T-cell (primary cell): ENCODE results near the gene REC114. TPM values are rescaled to one million over a fixed set of nuclear protein-coding genes. Genes with fewer than 3 reads are reported as not detected.

Source experiments
- ATAC-seq, 4 experiments: fragments of 200-7000 bp in 3 of 4; fragments of 150-1000 bp in 1 of 4; cut with Tn5 transposase; replicated peaks in 1 of 4; 1 replicate in 3 of 4; 2 replicates in 1 of 4; pipeline ENCODE4 v1.10.0; 2021; ENCODE audit warnings: moderate library complexity in 3 of 4, mild to moderate bottlenecking in 2 of 4, moderate number of reproducible peaks in 1 of 4
- CTCF ChIA-PET, 2 donors: fragments of 300-600 bp; sonication (Branson Sonifier 250); formaldehyde crosslinking; loops; one replicate each; lab custom pipeline; 2022; ENCODE audit warnings: antibody characterized with exemption in 2 of 2; lab: Charles Lee
- POLR2A ChIA-PET, 2 donors: fragments of 300-600 bp; sonication (Branson Sonifier 250); formaldehyde crosslinking; loops; one replicate each; lab custom pipeline; 2022; ENCODE audit warnings: antibody characterized with exemption in 2 of 2; lab: Charles Lee
- DNase-seq, 35 experiments: peaks; one replicate each; pipeline versions ENCODE4 v3.0.0 to v3.0.0-alpha.2; 2013 to 2023
- H3K27ac ChIP-seq: one replicate; pipeline ENCODE4 v1.5.1; 2013; ENCODE audit warnings: low read length
- H3K27me3 ChIP-seq, 2 experiments: replicated peaks in 1 of 2; 1 replicate in 1 of 2; 2 replicates in 1 of 2; pipeline versions ENCODE4 v1.6.1 to v1.7.0; 2013; ENCODE audit warnings: low read length in 1 of 2, mixed read lengths in 1 of 2; ENCODE audit not compliant: control insufficient read depth in 2 of 2, insufficient read depth in 2 of 2; ENCODE audit errors: extremely low read depth in 1 of 2
- H3K36me3 ChIP-seq, 2 donors: 1 replicate in 1 of 2; 2 replicates in 1 of 2; pipeline versions ENCODE4 v1.6.1 to v1.7.0; 2013; ENCODE audit warnings: low read length in 1 of 2; ENCODE audit not compliant: control insufficient read depth in 2 of 2, insufficient read depth in 1 of 2; ENCODE audit errors: extremely low read depth in 1 of 2
- H3K4me1 ChIP-seq, 2 experiments: 1 replicate in 1 of 2; 2 replicates in 1 of 2; pipeline versions ENCODE4 v1.6.1 to v1.7.0; 2013; ENCODE audit warnings: low read length in 2 of 2, mixed read lengths in 1 of 2; ENCODE audit not compliant: insufficient read depth in 2 of 2, control insufficient read depth in 1 of 2; ENCODE audit errors: extremely low read depth in 1 of 2
- H3K4me3 ChIP-seq, 2 donors: 1 replicate in 1 of 2; 2 replicates in 1 of 2; pipeline versions ENCODE4 v1.5.1 to v1.7.0; 2013; ENCODE audit warnings: mild to moderate bottlenecking in 2 of 2, low read length in 1 of 2, moderate library complexity in 1 of 2; ENCODE audit not compliant: control insufficient read depth in 1 of 2; ENCODE audit errors: extremely low read depth in 1 of 2
- H3K9me3 ChIP-seq: 2 replicates; pipeline ENCODE4 v1.7.0; 2013
- H3K27ac Mint-ChIP-seq, 2 donors: one replicate each; pipeline ENCODE4 v1.8.0; 2020 to 2021; ENCODE audit warnings: mild to moderate bottlenecking in 2 of 2, mixed read lengths in 2 of 2
- H3K27me3 Mint-ChIP-seq, 2 donors: one replicate each; pipeline ENCODE4 v1.8.0; 2021 to 2022; ENCODE audit warnings: mixed read lengths in 2 of 2
- H3K36me3 Mint-ChIP-seq: one replicate; pipeline ENCODE4 v1.8.0; 2021; ENCODE audit warnings: mixed read lengths
- H3K4me1 Mint-ChIP-seq, 3 donors: one replicate each; pipeline ENCODE4 v1.8.0; 2020 to 2022; ENCODE audit warnings: mixed read lengths in 3 of 3, mild to moderate bottlenecking in 1 of 3
- H3K4me3 Mint-ChIP-seq, 3 donors: one replicate each; pipeline ENCODE4 v1.8.0; 2020 to 2022; ENCODE audit warnings: mild to moderate bottlenecking in 3 of 3, mixed read lengths in 3 of 3, moderate library complexity in 3 of 3
- H3K9me3 Mint-ChIP-seq, 3 donors: one replicate each; pipeline ENCODE4 v1.8.0; 2020 to 2022; ENCODE audit warnings: mixed read lengths in 3 of 3
- WGBS: methylation state at CpG from one replicate; pipeline ENCODE4 v1.1.5; 2013; ENCODE audit warnings: missing lambda C conversion rate; ENCODE audit not compliant: insufficient coverage; 5-methylcytosine and 5-hydroxymethylcytosine counted together
- total RNA-seq, 35 experiments: library from RNA in 6 of 35; stranded (reverse) in 6 of 35; fragments of 120-200 nt in 1 of 35; gene quantifications; one replicate each; pipeline versions ENCODE4 v1.2.1 to v1.2.4 and lab custom pipeline; 2013 to 2026

The REC114 gene
- total RNA-seq, 5 donors from 2014 or later (not counting 1 experiment from before 2014, with no cell fraction given) = not detected

GRCh38 chr15:73433873-73434272 lies 9.1 kb upstream of the REC114 start:
- Mint-ChIP-seq H3K36me3 (no peaks in the 10 kb centered on the region), H3K27me3 (peaks cover 14 to 28% of the 10 kb centered on the region in 2 donors), H3K4me1 (peaks cover 0 to 3% (median 0%) of the 10 kb centered on the region in 3 donors), H3K27ac (no peak overlapping the region), H3K9me3 (no peaks in the 10 kb centered on the region), H3K4me3 (no peak overlapping the region)
- H3K4me3 ChIP-seq = no peak overlapping the region
- DNase-seq (no peak), ATAC-seq (no peak)
- H3K27me3 ChIP-seq = peaks cover 5 to 10% of the 10 kb centered on the region in 2 experiments
- ChIA-PET CTCF (no interaction called here), POLR2A (no interaction called here)
- WGBS = 17% methylated on average over 1 of the region's 4 CpGs
- H3K4me1 ChIP-seq = no peaks in the 10 kb centered on the region
- H3K27ac ChIP-seq = no peak overlapping the region
- no peaks in the 10 kb centered on the region for H3K36me3 ChIP-seq
- H3K9me3 ChIP-seq = no peaks in the 10 kb centered on the region

GRCh38 chr15:73436613-73437012 lies 6.4 kb upstream of the REC114 start:
- H3K4me3 Mint-ChIP-seq = no peak overlapping the region
- ATAC-seq (no peak), DNase-seq (no peak)
- Histone ChIP-seq H3K9me3 (no peaks in the 10 kb centered on the region), H3K27ac (no peak overlapping the region), H3K27me3 (peaks cover 2 to 8% of the 10 kb centered on the region in 2 experiments), H3K4me1 (no peaks in the 10 kb centered on the region), H3K4me3 (no peak overlapping the region), H3K36me3 (no peaks in the 10 kb centered on the region)
- H3K36me3 Mint-ChIP-seq = no peaks in the 10 kb centered on the region
- peaks cover 0 to 3% (median 0%) of the 10 kb centered on the region in 3 donors for H3K4me1 Mint-ChIP-seq
- CTCF ChIA-PET = no interaction called here
- no peak overlapping the region for H3K27ac Mint-ChIP-seq
- no peaks in the 10 kb centered on the region for H3K9me3 Mint-ChIP-seq
- WGBS = no CpG with 5 or more reads among the region's 2 CpGs
- POLR2A ChIA-PET = no interaction called here
- peaks cover 11 to 34% of the 10 kb centered on the region in 2 donors for H3K27me3 Mint-ChIP-seq

GRCh38 chr15:73437543-73438109 lies 5.3 kb upstream of the REC114 start:
- Histone ChIP-seq H3K9me3 (no peaks in the 10 kb centered on the region), H3K4me1 (no peaks in the 10 kb centered on the region), H3K4me3 (no peak overlapping the region), H3K27me3 (peaks cover 2 to 17% of the 10 kb centered on the region in 2 experiments), H3K36me3 (no peaks in the 10 kb centered on the region), H3K27ac (no peak overlapping the region)
- Mint-ChIP-seq H3K36me3 (no peaks in the 10 kb centered on the region), H3K27ac (no peak overlapping the region), H3K4me3 (no peak overlapping the region), H3K9me3 (no peaks in the 10 kb centered on the region), H3K4me1 (peaks cover 0 to 3% (median 0%) of the 10 kb centered on the region in 3 donors), H3K27me3 (peaks cover 10 to 29% of the 10 kb centered on the region in 2 donors)
- DNase-seq (no peak), ATAC-seq (no peak)
- ChIA-PET CTCF (no interaction called here), POLR2A (no interaction called here)
- WGBS = 33% methylated on average over 3 of the region's 4 CpGs

GRCh38 chr15:73438651-73439050 lies 4.3 kb upstream of the REC114 start:
- H3K9me3 ChIP-seq = no peaks in the 10 kb centered on the region
- no peak overlapping the region for H3K4me3 ChIP-seq
- ATAC-seq (no peak), DNase-seq (no peak)
- no CpG with 5 or more reads among the region's 1 CpG for WGBS
- no peaks in the 10 kb centered on the region for H3K36me3 ChIP-seq
- Mint-ChIP-seq H3K27ac (no peak overlapping the region), H3K9me3 (no peaks in the 10 kb centered on the region), H3K4me1 (peaks cover 0 to 3% (median 0%) of the 10 kb centered on the region in 3 donors), H3K27me3 (peaks cover 8 to 29% of the 10 kb centered on the region in 2 donors), H3K4me3 (no peak overlapping the region), H3K36me3 (no peaks in the 10 kb centered on the region)
- CTCF ChIA-PET = no interaction called here
- H3K4me1 ChIP-seq = no peaks in the 10 kb centered on the region
- POLR2A ChIA-PET = interaction anchor here in 1 of 2 donors (0.6 kb wide), 1 partner anchor 18 kb away, joined by 3 read pairs; no protein-coding TSS in a partner anchor
- peaks cover 2 to 18% of the 10 kb centered on the region in 2 experiments for H3K27me3 ChIP-seq
- H3K27ac ChIP-seq = no peak overlapping the region

- Mint-ChIP-seq H3K4me3 (no peak overlapping the region), H3K27me3 (peaks cover 6 to 29% of the 10 kb centered on the region in 2 donors), H3K27ac (no peak overlapping the region), H3K36me3 (no peaks in the 10 kb centered on the region), H3K4me1 (peaks cover 0 to 3% (median 0%) of the 10 kb centered on the region in 3 donors), H3K9me3 (no peaks in the 10 kb centered on the region)
- CTCF ChIA-PET = interaction anchor here in 1 of 2 donors (0.7 kb wide), 1 partner anchor 898 kb away, joined by 3 read pairs; no protein-coding TSS in a partner anchor
- Histone ChIP-seq H3K4me1 (no peaks in the 10 kb centered on the region), H3K27me3 (peaks cover 2 to 14% of the 10 kb centered on the region in 2 experiments), H3K27ac (no peak overlapping the region), H3K9me3 (no peaks in the 10 kb centered on the region), H3K36me3 (no peaks in the 10 kb centered on the region), H3K4me3 (no peak overlapping the region)
- no peak for ATAC-seq
- no peak for DNase-seq
- POLR2A ChIA-PET = interaction anchor here in 1 of 2 donors (0.6 kb wide), 1 partner anchor 11 kb away, joined by 3 read pairs; no protein-coding TSS in a partner anchor
- 27% methylated on average over 1 of the region's 3 CpGs for WGBS
Measured at GRCh38 chr15:73440571-73440970, 2.4 kb upstream of the REC114 start.

GRCh38 chr15:73442421-73442820 lies 543 bp upstream of the REC114 start:
- DNase-seq = no peak
- Histone ChIP-seq H3K36me3 (no peaks in the 10 kb centered on the region), H3K9me3 (no peaks in the 10 kb centered on the region), H3K4me3 (no peak overlapping the region), H3K27me3 (peaks cover 2 to 14% of the 10 kb centered on the region in 2 experiments), H3K4me1 (no peaks in the 10 kb centered on the region), H3K27ac (no peak overlapping the region)
- Mint-ChIP-seq H3K9me3 (peaks cover 0 to 5% (median 0%) of the 10 kb centered on the region in 3 donors), H3K4me1 (peaks cover 0 to 10% (median 0%) of the 10 kb centered on the region in 3 donors), H3K27ac (no peak overlapping the region), H3K36me3 (peaks cover 6% of the 10 kb centered on the region), H3K4me3 (no peak overlapping the region), H3K27me3 (peaks cover 10 to 36% of the 10 kb centered on the region in 2 donors)
- ChIA-PET CTCF (no interaction called here), POLR2A (no interaction called here)
- WGBS = 84% methylated on average over 8 of the region's 11 CpGs
- no peak for ATAC-seq
